HG02623 (cell line): Measurements from ENCODE around the gene SUCLG2.

Experiments
- ATAC-seq: cut with Tn5 transposase; IDR thresholded peaks from one replicate; pipeline ENCODE4 v1.9.1; 2021; ENCODE audit warnings: moderate library complexity; ENCODE audit not compliant: unreplicated experiment

Gene SUCLG2

DNA sequence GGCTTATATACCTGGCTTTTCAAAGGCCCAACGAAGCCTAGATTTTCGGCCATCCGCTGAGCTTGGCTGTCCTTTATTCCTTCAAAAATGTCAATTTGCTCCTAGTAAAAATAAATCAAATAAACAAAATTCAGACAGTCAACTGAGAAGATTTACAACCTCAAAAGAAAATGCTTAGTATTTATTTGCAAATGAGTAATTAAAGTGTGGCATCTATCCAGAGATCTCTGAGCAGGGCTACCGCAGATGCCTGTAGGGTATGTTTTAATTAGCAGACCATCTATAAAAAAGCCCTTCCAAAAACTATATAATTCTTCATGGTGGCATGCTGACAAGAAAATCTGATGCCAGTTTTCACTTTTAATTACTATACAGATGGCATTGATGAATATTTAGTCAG is 136.2 kb downstream of the SUCLG2 start:
- no peak for ATAC-seq

DNA sequence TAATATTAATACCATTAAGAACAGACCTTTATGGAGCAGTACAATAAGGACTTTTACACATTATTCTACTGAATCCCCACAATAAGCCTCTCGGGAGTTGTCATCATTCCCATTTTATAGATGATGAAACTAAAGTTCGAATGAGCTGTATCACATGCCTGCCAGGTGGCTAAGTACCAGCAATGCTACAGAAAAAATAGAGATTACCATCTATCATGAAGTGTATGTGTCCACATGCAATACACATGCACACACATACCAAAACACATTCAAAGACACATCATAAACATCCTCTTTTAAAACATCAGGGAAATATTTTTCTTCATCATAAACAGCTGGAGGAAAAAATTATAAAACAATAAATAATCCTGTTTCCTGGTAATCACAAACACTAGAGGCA is 136.6 kb downstream of the SUCLG2 start:
- no peak for ATAC-seq

DNA sequence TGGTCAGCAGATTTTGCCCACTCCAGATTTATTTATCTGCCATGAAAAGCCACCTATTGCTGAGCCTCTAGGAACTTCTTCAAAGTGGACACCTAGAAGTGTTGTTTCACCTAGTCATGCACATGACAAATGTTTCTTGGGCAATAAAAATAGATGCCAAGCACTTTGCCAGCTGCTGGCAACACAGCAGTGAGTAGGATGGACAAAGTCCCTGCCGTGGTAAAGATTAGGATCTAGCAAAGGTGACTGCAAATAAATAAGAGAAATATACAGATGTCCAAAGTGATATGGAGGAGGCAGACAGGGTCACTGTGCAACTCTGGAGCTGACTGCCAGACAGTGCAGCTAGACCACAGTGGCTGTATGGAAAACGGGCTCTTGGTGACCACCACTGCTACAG is 137.9 kb downstream of the SUCLG2 start:
- no peak for ATAC-seq

DNA sequence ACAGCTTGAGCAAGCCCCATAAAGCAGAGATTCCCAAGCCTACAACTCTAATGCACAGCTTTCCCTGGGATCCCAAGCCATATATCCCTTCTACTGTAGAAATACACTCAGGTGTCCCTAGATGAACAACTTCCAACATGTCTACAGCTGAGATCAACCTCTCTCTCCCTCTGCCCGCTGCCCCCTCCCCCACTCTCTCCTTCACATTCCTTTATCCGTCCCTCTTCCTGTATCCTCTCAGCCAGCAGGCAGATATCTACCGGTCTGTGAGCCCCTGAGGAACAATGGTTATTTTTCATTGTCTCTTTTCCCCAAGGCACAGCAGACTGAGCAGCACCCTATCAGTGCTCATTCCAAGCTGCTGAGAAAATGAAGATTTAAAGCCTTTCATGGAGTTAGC is 138.6 kb downstream of the SUCLG2 start:
- no peak for ATAC-seq

DNA sequence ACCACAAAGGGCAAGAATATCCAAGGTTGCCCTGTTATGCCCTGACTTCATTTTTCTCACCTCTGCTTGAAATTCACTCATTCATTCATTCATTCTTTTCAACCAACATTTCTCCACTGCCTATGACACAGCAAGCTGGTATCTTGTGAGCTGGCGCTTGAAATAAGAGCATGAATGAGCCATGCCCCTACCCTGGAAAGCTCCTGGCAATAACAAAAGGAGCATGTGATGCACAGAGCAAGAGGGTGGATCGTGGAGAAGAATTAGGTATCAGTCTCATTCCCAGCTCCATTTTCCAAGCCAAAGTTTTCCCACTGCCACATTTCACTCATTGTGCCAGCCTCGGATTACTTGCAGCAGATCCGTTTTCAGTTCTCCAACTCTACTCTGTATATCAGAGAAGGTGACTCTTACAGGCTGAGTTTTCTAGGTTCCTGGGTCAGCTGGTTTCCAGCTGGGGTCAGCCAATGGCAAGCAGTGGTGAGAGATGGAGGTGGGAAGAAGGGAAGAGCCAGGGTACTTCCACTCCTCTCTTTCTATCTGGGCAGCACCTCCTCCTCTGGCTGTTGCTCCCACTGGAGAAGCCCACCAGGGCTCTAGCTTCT is 144.8 kb downstream of the SUCLG2 start:
- ATAC-seq = no peak

DNA sequence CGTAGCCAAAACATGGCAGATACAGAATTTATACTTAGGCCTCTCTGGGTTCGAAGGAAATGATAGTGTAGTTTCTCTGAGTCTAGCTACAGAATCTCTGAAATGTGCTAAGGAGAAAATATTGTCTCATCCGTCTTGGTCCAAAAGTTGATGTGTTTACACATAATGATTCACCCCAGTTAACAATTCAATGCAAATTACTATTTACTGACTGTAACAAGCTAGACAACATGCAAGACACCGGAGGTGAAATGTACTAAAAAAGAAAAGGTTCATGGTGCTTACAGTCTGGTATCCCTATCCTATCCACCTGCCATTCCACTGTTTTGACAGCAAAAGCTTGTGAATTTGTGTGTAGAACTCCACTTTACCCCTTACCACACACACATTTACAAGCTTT is 146.8 kb downstream of the SUCLG2 start:
- ATAC-seq = no peak

DNA sequence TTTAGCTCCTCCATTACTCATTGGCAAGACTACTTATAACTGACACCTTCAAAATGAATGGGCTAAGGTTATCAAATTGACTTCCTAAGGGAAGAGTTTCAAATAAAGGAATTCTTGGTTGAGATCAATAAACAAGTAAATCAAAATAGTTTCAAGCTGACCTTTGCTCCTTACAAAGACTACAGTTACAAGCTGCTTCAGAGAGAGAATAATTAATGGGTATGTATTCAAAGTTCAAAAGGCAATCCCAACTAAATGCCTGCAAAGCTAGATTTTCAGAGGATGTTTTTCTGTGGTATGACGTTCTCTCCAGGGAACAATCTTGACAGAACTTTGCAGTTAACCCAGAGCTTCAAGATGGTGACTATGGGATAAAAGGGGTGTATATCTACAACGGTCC is 153.7 kb downstream of the SUCLG2 start:
- ATAC-seq = no peak

DNA sequence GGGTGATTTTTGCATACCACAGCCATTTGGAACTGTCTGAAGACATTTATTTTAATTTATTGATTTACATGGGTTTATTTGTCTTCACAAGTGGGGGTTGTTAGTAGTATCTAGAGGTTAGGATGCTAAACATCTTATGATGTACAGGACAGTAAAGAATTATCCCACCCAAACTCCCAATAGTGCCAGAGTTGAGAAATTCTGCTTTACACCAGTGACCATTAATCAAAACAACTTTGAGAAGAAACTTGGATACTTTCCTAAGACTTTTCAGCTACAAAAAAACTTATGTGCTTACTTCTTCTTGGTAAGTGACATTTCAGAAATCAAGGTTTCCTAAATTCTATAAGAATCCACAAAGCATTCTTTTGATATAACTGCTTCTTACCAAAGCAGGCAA is 156.7 kb downstream of the SUCLG2 start:
- ATAC-seq = no peak

DNA sequence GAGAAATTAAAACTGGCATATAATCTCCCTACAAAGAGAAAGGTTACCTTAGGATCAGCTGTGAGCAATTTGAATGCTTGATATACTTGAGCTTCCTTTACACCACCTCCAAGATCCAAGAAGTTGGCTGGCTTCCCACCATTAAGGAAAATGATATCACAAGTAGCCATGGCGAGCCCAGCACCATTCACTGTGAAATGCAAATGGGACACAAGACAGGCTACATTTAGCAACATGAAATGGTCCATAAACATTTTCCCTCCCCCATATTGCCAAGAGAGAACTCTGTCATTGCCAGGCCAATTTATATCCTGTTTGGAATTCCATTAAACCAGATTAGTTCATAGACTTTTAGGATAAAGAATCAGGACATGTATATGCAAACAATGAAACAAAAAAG is 158.7 kb downstream of the SUCLG2 start:
- ATAC-seq = no peak

DNA sequence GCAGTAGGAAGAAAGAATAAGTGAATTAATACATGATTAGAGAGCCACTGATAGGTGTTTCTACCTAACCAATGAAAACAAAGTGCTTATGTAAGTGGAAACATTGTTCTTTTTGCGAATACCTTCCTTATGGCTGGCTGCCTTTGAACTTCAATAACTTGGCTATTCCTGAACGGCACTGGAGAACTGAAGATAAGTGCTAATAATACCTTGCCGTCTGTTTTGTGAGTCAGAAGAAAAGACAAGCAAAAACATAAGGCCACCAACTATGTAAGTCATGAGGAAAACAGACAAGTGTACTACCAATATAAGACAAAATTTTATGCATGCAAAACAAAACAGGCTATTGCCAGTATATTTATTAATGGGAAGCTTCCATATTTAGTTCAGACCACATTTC is 160.6 kb downstream of the SUCLG2 start:
- no peak for ATAC-seq

DNA sequence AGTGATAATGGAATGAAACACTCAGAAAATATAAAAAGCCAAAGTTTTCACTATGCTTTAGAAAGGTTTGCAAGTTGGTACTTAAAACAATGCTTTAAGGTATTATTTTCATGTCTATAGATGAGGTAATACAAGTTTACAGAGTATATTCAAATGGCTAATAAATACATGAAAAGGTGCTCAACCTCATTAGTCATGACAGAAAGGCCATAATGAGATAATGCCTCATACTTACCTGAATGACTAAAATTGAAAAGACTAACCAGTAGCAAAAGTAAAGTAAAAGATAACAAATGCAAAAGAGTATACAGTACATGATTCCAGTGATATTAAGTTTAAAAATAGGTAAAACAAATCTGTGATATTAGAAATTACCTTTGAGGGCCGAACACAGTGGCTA is 163.8 kb downstream of the SUCLG2 start:
- no peak for ATAC-seq

DNA sequence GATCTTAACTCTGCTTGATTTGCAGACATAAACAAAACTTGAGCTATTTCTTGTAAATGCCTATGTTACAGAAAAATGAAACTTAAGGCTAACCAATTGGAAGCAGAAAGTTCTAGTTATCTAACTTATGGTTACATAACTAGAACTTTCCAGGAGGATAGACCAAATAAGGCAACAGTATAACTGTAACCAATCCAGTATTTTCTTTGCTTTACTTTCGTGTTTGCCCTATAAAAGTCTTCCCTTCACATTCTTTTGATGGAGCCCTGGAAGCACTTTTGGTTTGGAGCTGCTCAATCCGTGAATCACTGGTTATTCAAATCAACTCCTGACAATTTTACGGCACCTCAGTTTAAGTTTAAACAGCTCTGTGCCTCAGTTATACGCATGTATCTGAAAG is 164.6 kb downstream of the SUCLG2 start:
- no peak for ATAC-seq

DNA sequence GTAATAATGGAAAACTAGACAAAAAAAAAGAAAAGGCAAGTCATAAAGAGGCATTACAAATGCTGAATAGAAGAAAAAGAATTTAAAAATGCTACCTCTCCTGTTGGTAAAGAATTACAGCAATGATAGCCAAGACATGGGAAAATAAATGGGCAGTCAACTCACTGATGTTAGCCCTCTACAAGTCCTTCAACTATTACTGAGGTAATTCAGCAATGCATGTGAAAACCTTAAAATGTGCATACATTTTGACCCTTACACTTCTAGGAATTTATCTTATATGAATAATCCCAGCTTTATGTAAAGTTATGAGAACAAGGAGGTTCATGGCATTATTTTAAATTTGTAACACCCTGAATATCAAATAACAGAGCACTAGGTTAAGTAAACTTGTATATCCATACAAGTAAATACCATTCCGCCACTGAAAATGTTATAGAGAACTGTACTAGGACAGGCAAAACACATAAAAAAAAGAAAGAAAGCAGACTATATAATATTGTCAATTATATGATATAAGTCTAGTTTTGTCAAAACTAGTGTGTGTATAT is 166.8 kb downstream of the SUCLG2 start:
- ATAC-seq = no peak

DNA sequence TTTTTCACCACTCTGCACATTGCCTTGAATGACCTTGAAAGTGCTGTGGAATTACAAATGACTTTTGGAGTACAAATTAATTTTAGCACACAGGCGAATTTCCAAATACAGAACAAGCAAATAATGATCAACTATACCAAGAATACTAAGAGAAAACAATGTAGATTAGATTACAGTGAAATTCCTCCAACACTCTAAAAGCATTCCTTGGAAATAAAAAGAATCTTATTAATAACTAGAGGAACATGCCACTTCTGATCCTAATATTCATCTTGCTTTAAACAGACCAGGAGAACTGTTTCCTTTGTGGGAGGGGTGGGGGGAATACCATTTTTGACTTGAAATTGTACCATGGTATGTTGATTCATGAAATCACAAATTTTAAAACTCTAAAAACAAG is 167.5 kb downstream of the SUCLG2 start:
- ATAC-seq = no peak

DNA sequence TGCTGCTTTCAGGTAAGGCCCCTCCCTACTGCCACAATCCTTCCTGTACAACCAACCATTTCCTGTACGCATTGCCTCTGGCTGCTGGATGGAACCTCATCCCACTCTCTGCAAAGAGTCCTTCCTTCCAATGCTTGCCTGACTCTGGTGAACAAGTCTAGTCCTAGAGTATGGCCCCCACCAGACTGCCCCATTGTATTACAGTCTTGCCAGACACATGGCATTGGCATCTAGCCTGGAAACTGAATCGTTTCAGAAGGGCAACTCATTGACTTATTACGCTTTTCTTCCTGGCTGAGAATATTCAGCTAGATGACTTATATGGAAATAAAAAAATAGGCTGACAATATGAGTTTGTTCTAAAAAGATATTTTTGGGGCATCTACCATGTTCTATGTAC is 170.3 kb downstream of the SUCLG2 start:
- no peak for ATAC-seq

DNA sequence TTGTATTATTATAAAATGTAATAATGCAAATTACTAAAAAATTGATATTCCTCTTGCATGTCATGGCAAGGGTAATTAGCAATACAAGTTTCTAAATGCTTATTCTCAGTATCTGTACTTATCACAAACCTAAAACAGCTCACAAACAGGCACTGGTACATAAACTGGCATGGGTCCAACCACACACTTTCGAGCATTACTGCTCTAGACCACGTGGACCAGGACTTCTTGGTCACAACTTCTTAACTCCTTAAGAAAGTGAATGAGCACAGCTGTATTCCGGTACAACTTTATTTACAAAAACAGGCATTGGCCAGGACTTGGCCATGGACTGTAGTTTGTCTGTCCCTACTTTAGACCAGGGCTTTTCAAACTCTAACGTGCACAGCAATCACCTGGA is 173.3 kb downstream of the SUCLG2 start:
- no peak for ATAC-seq

DNA sequence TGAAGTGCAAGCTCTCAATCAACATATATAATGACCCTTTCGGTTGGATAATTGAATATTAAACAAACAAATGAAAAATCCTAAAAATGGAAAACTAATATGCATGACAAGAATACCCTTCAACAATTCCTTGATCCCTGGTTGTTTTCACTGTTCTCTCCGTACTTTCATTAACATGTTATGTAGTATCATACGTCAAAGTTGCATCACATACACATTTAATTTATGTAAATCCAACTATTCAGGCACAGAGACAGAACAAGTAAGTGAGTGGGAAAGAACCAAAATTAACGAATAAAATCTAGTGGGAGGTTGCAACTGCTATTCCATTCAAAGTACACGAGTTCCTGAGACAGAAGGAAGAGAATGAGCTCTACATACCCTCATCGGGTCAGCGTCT is 176.0 kb downstream of the SUCLG2 start:
- ATAC-seq = no peak

DNA sequence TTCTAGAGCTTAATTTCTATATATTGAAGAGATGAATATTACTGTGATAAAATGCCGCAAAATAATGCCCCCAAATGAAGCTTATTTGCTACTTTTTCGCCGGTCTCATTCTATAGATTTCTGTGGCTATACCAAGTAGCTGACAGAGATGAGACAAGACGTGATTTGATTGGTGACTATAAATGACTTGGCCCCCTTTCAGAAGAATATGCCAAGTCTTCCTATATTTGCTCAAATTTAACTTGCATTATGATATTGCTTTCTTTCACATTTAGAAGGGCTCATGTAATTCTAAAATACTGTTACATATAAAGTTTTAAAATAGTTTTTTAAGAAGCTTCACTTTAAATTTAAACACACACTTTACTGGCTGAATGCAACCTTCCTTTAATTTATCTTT is 180.1 kb downstream of the SUCLG2 start:
- no peak for ATAC-seq

DNA sequence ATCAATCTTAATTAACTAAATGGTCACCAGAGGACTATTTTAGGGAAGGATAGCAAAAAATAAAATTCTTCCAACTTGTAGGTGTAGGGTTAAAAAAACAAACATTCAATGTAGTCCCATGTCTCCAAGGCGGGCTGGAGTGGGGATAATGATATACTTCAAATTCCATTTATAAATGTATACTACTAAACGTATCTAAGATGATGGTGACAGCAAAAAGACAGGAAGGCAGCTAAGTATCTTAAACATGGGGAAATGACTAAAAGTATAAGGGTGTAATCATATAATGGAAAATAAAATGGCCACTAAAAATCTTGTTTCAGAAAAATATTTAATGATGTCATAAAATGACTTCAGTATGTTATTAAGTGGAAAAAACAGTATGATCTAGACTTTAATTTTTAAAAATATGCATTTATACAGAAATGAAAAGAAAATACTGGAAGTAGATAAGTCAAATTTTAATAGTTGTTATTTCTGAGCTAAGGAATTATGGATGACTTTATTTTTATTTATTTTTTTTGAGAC is 181.7 kb downstream of the SUCLG2 start:
- ATAC-seq = no peak

DNA sequence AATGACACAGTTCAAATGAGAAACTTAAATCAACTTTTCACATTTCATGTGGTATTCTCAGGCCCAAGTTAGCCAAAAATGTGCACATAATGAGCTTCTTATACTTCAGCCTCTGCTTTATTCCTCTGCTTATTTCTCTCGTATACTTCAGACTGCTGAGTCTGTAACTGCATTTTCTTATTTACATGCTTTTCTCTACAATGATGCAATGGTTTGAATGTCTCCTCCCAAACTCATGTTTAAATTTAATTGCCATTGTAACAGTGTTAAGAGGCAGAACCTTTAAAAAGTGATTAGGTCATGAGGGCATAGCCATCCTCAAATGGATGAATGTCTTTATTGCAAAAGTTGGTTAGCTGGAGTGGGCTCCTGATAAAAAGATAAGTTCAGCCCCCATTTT is 184.2 kb downstream of the SUCLG2 start:
- no peak for ATAC-seq

DNA sequence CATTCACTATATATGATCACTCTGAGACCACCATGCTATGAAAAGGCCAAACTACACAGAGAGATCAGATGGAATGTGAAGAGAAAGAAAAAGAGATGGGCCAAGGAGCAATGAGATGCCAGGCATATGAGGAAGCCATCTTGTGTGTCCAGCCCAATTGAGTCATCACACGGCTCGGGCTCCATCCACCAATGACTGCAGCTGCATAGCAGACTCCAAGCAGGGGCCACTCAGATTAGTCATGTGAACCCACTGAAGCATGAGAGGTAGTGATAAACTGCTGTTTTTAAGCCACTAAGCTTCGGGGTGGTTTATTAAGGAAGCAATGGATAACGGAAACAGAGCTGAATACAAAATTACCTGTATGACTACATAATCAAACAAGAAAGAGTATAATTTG is 185.9 kb downstream of the SUCLG2 start:
- no peak for ATAC-seq

DNA sequence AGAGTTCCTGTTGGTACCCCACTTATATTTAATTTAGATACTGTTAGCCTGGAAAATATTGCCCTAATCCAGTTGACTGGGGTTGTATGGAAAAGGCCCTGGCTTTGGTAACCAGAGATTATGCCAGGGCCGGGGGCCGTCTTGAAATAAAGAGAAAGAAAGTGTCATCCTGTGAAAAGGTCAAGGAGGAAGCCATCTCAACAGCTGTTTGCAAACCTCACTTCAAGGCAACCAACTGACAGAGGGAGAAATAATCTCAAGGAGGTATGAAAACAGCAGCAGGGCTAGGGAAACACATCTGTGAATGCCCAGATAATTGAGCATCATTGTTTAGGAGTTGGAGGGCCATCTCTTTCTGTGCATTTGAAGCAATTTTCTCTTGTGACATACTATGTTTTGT is 190.8 kb downstream of the SUCLG2 start:
- ATAC-seq = no peak

DNA sequence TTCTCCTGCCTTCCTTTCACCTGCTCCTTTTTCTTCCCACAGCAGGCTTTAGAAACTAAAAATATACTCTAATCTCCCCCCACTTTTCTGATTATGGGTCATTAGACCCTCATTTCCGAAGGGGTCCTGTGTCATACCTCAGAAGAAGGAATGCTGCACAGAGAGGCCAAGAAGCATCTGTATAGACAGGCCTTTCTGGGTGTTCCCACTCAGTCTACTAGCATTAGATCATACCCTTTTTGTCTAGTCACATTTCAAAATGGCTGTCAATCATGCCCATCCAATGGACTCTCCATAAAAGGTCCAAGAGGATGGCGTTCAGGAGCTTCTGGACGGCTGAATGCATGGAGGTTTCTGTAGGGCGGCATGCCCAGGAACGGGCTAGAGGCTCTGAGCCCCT is 192.2 kb downstream of the SUCLG2 start:
- ATAC-seq = no peak
